DOHH2 (cell line): ENCODE measurements around the gene ZNF213.

ENCODE experiments used
- EZH2phosphoT487 ChIP-seq: fragments of 200-600 bp; sonication (generic); IDR thresholded peaks from 2 replicates; pipeline ENCODE4 v1.6.1; 2017; ENCODE audit warnings: borderline replicate concordance, mild to moderate bottlenecking, antibody characterized with exemption, low read length, moderate library complexity, mixed read lengths
- TF ChIP-seq, protein P1 (sequence below): fragments of 200-600 bp; sonication (generic); IDR thresholded peaks from one replicate; pipeline ENCODE4 v1.5.1; 2014; ENCODE audit warnings: antibody characterized with exemption, mild to moderate bottlenecking, low read depth, low read length; ENCODE audit not compliant: poor library complexity, severe bottlenecking

GRCh38 chr16:3182608-3183444 lies 48.0 kb downstream of the ZNF213 start:
- TF ChIP-seq, protein P1, sequence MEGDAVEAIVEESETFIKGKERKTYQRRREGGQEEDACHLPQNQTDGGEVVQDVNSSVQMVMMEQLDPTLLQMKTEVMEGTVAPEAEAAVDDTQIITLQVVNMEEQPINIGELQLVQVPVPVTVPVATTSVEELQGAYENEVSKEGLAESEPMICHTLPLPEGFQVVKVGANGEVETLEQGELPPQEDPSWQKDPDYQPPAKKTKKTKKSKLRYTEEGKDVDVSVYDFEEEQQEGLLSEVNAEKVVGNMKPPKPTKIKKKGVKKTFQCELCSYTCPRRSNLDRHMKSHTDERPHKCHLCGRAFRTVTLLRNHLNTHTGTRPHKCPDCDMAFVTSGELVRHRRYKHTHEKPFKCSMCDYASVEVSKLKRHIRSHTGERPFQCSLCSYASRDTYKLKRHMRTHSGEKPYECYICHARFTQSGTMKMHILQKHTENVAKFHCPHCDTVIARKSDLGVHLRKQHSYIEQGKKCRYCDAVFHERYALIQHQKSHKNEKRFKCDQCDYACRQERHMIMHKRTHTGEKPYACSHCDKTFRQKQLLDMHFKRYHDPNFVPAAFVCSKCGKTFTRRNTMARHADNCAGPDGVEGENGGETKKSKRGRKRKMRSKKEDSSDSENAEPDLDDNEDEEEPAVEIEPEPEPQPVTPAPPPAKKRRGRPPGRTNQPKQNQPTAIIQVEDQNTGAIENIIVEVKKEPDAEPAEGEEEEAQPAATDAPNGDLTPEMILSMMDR: no peak
- no peak for TF ChIP-seq EZH2phosphoT487
